WTC11 (cell line): ENCODE data around the gene AKAP1. TPM values are rescaled to one million over a fixed set of nuclear protein-coding genes. Genes with fewer than 3 reads are reported as not detected.

Source experiments
- ATAC-seq: fragments of 200-7000 bp; cut with Tn5 transposase; 2 replicates; pipeline ENCODE4 v1.10.0; 2021; ENCODE audit warnings: mild to moderate bottlenecking, moderate library complexity
- CTCF ChIA-PET: fragments of 300-600 bp; sonication (Branson Sonifier 250); formaldehyde crosslinking; loops from one replicate; lab custom pipeline; 2021; ENCODE audit warnings: antibody characterized with exemption; lab: Charles Lee
- POLR2A ChIA-PET: fragments of 350-600 bp; sonication (Branson Sonifier 250); formaldehyde crosslinking; loops from one replicate; lab custom pipeline; 2021; ENCODE audit warnings: antibody characterized with exemption; lab: Charles Lee
- DNase-seq: peaks from one replicate; pipeline ENCODE4 v3.0.0; 2021; ENCODE audit warnings: low spot score
- H3K27ac Mint-ChIP-seq: 2 replicates; pipeline ENCODE4 v1.8.0; 2021; ENCODE audit warnings: mixed read lengths
- H3K27me3 Mint-ChIP-seq: 2 replicates; pipeline ENCODE4 v1.8.0; 2021; ENCODE audit warnings: low read depth, mild to moderate bottlenecking, moderate library complexity, mixed read lengths
- H3K36me3 Mint-ChIP-seq: 2 replicates; pipeline ENCODE4 v1.8.0; 2021; ENCODE audit warnings: mixed read lengths
- H3K4me1 Mint-ChIP-seq: 2 replicates; pipeline ENCODE4 v1.8.0; 2022; ENCODE audit warnings: mixed read lengths
- H3K4me3 Mint-ChIP-seq: 2 replicates; pipeline ENCODE4 v1.8.0; 2021; ENCODE audit warnings: mild to moderate bottlenecking, moderate library complexity, mixed read lengths
- H3K9me3 Mint-ChIP-seq: 2 replicates; pipeline ENCODE4 v1.8.0; 2021; ENCODE audit warnings: mixed read lengths
- ATF1 ChIP-seq: sonication (generic); formaldehyde crosslinking; IDR thresholded peaks from 2 replicates; pipeline ENCODE4 v1.8.1; 2023; ENCODE audit warnings: mild to moderate bottlenecking, moderate library complexity, missing genetic modification reagents
- ATF3 ChIP-seq: sonication (generic); formaldehyde crosslinking; conservative IDR thresholded peaks from 2 replicates; pipeline ENCODE4 v1.8.1; 2022; ENCODE audit warnings: mild to moderate bottlenecking, missing genetic modification reagents
- CBFB ChIP-seq: sonication (generic); formaldehyde crosslinking; IDR thresholded peaks from 2 replicates; pipeline ENCODE4 v1.8.1; 2022; ENCODE audit warnings: mild to moderate bottlenecking, low read depth, missing genetic modification reagents
- CDX4 ChIP-seq: fragments of 250-450 bp; sonication (Bioruptor Pico); IDR thresholded peaks from 2 replicates; pipeline ENCODE4 v1.9.0; 2021; ENCODE audit warnings: moderate library complexity, mild to moderate bottlenecking, inconsistent platforms, borderline replicate concordance
- CREB1 ChIP-seq: sonication (generic); formaldehyde crosslinking; IDR thresholded peaks from 2 replicates; pipeline ENCODE4 v1.8.0; 2023; ENCODE audit warnings: mild to moderate bottlenecking, missing genetic modification reagents
- FOXJ3 ChIP-seq: sonication (generic); formaldehyde crosslinking; IDR thresholded peaks from 2 replicates; pipeline ENCODE4 v1.9.0; 2021; ENCODE audit warnings: missing genetic modification reagents, mild to moderate bottlenecking, borderline replicate concordance
- GABPB1 ChIP-seq: sonication (generic); formaldehyde crosslinking; IDR thresholded peaks from 2 replicates; pipeline ENCODE4 v1.8.1; 2023; ENCODE audit warnings: mild to moderate bottlenecking, missing genetic modification reagents
- GTF2I ChIP-seq: fragments of 250-450 bp; sonication (Bioruptor Pico); conservative IDR thresholded peaks from 2 replicates; pipeline ENCODE4 v1.4.0; 2021; ENCODE audit warnings: mild to moderate bottlenecking
- IRF1 ChIP-seq: sonication (generic); formaldehyde crosslinking; IDR thresholded peaks from 2 replicates; pipeline ENCODE4 v1.8.0; 2023; ENCODE audit warnings: missing genetic modification reagents
- NFYB ChIP-seq: sonication (generic); formaldehyde crosslinking; conservative IDR thresholded peaks from 2 replicates; pipeline ENCODE4 v1.8.0; 2022; ENCODE audit warnings: low read depth, missing genetic modification reagents
- PRRX2 ChIP-seq: fragments of 250-450 bp; sonication (Bioruptor Pico); IDR thresholded peaks from 2 replicates; pipeline ENCODE4 v1.8.0; 2021; ENCODE audit warnings: mild to moderate bottlenecking
- RELA ChIP-seq: sonication (generic); formaldehyde crosslinking; IDR thresholded peaks from 2 replicates; pipeline ENCODE4 v1.8.1; 2022; ENCODE audit warnings: missing genetic modification reagents, mild to moderate bottlenecking, borderline replicate concordance
- RORB ChIP-seq: fragments of 250-450 bp; sonication (Bioruptor Pico); IDR thresholded peaks from 2 replicates; pipeline ENCODE4 v1.9.0; 2021; ENCODE audit warnings: mild to moderate bottlenecking
- ZNF138 ChIP-seq: sonication (generic); formaldehyde crosslinking; conservative IDR thresholded peaks from 2 replicates; pipeline ENCODE4 v1.8.1; 2022; ENCODE audit warnings: mild to moderate bottlenecking, moderate library complexity, missing genetic modification reagents
- ZNF532 ChIP-seq: fragments of 250-450 bp; sonication (Bioruptor Pico); IDR thresholded peaks from 2 replicates; pipeline ENCODE4 v1.9.0; 2021; ENCODE audit warnings: mild to moderate bottlenecking, borderline replicate concordance
- total RNA-seq: library from RNA; stranded (reverse); gene quantifications from 3 replicates; pipeline ENCODE4 v1.2.3, GENCODE V29; 2021
- TF ChIP-seq, protein P1 (sequence below): sonication (generic); formaldehyde crosslinking; IDR thresholded peaks from 2 replicates; pipeline ENCODE4 v1.8.1; 2023; ENCODE audit warnings: mild to moderate bottlenecking, moderate library complexity, missing genetic modification reagents
- TF ChIP-seq, protein P2 (sequence below): sonication (generic); formaldehyde crosslinking; IDR thresholded peaks from 2 replicates; pipeline ENCODE4 v1.8.1; 2022; ENCODE audit warnings: mild to moderate bottlenecking, missing genetic modification reagents, moderate library complexity, borderline replicate concordance
- TF ChIP-seq, protein P3 (sequence below): sonication (generic); formaldehyde crosslinking; IDR thresholded peaks from 2 replicates; pipeline ENCODE4 v1.8.1; 2023; ENCODE audit warnings: mild to moderate bottlenecking, missing genetic modification reagents, moderate library complexity
- TF ChIP-seq, protein P4 (sequence below): sonication (generic); formaldehyde crosslinking; IDR thresholded peaks from 2 replicates; pipeline ENCODE4 v1.8.1; 2023; ENCODE audit warnings: mild to moderate bottlenecking, missing genetic modification reagents, borderline replicate concordance

AKAP1 gene
- total RNA-seq, 1 experiment from 2014 or later: 74.5 TPM

GRCh38 chr17:57140316-57140715 is 55.3 kb downstream of the AKAP1 start:
- ATAC-seq: no peak
- ChIA-PET CTCF (no interaction called here), POLR2A (no interaction called here)
- H3K27me3 Mint-ChIP-seq: peaks cover 2% of the 10 kb centered on the region; the same call in 1 of the 2 replicates
- TF ChIP-seq, protein P1, sequence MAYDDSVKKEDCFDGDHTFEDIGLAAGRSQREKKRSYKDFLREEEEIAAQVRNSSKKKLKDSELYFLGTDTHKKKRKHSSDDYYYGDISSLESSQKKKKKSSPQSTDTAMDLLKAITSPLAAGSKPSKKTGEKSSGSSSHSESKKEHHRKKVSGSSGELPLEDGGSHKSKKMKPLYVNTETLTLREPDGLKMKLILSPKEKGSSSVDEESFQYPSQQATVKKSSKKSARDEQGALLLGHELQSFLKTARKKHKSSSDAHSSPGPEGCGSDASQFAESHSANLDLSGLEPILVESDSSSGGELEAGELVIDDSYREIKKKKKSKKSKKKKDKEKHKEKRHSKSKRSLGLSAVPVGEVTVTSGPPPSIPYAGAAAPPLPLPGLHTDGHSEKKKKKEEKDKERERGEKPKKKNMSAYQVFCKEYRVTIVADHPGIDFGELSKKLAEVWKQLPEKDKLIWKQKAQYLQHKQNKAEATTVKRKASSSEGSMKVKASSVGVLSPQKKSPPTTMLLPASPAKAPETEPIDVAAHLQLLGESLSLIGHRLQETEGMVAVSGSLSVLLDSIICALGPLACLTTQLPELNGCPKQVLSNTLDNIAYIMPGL (CRISPR knock-in tag): no peak
- TF ChIP-seq ATF1 (CRISPR knock-in tag) (no peak), CREB1 (CRISPR knock-in tag) (no peak), ATF3 (CRISPR knock-in tag) (no peak), ZNF532 (CRISPR knock-in tag) (no peak), RORB (CRISPR knock-in tag) (no peak), PRRX2 (CRISPR knock-in tag) (no peak), ZNF138 (CRISPR knock-in tag) (no peak), IRF1 (CRISPR knock-in tag) (no peak), CBFB (CRISPR knock-in tag) (no peak), GTF2I (no peak), NFYB (CRISPR knock-in tag) (no peak), FOXJ3 (CRISPR knock-in tag) (no peak), GABPB1 (CRISPR knock-in tag) (no peak), RELA (CRISPR knock-in tag) (no peak), CDX4 (CRISPR knock-in tag) (no peak)
- TF ChIP-seq, protein P2, sequence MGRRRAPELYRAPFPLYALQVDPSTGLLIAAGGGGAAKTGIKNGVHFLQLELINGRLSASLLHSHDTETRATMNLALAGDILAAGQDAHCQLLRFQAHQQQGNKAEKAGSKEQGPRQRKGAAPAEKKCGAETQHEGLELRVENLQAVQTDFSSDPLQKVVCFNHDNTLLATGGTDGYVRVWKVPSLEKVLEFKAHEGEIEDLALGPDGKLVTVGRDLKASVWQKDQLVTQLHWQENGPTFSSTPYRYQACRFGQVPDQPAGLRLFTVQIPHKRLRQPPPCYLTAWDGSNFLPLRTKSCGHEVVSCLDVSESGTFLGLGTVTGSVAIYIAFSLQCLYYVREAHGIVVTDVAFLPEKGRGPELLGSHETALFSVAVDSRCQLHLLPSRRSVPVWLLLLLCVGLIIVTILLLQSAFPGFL (CRISPR knock-in tag): no peak
- TF ChIP-seq, protein P3, sequence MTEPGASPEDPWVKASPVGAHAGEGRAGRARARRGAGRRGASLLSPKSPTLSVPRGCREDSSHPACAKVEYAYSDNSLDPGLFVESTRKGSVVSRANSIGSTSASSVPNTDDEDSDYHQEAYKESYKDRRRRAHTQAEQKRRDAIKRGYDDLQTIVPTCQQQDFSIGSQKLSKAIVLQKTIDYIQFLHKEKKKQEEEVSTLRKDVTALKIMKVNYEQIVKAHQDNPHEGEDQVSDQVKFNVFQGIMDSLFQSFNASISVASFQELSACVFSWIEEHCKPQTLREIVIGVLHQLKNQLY (CRISPR knock-in tag): no peak
- TF ChIP-seq, protein P4, sequence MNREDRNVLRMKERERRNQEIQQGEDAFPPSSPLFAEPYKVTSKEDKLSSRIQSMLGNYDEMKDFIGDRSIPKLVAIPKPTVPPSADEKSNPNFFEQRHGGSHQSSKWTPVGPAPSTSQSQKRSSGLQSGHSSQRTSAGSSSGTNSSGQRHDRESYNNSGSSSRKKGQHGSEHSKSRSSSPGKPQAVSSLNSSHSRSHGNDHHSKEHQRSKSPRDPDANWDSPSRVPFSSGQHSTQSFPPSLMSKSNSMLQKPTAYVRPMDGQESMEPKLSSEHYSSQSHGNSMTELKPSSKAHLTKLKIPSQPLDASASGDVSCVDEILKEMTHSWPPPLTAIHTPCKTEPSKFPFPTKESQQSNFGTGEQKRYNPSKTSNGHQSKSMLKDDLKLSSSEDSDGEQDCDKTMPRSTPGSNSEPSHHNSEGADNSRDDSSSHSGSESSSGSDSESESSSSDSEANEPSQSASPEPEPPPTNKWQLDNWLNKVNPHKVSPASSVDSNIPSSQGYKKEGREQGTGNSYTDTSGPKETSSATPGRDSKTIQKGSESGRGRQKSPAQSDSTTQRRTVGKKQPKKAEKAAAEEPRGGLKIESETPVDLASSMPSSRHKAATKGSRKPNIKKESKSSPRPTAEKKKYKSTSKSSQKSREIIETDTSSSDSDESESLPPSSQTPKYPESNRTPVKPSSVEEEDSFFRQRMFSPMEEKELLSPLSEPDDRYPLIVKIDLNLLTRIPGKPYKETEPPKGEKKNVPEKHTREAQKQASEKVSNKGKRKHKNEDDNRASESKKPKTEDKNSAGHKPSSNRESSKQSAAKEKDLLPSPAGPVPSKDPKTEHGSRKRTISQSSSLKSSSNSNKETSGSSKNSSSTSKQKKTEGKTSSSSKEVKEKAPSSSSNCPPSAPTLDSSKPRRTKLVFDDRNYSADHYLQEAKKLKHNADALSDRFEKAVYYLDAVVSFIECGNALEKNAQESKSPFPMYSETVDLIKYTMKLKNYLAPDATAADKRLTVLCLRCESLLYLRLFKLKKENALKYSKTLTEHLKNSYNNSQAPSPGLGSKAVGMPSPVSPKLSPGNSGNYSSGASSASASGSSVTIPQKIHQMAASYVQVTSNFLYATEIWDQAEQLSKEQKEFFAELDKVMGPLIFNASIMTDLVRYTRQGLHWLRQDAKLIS: no peak
- H3K4me1 Mint-ChIP-seq: peaks cover 36% of the 10 kb centered on the region
- no peak overlapping the region for H3K4me3 Mint-ChIP-seq
- H3K27ac Mint-ChIP-seq: no peak overlapping the region
- H3K9me3 Mint-ChIP-seq: peaks cover 11% of the 10 kb centered on the region
- H3K36me3 Mint-ChIP-seq: peaks cover 3% of the 10 kb centered on the region
- DNase-seq: no peak
